ENCODE measurements around the gene ADGRL1. TPM values are rescaled to one million over a fixed set of nuclear protein-coding genes. Genes with fewer than 3 reads are reported as not detected.
A peak's percentile ranks its signal among the peaks of the same experiment; 100 is the strongest.
"Not testable (repeated sequence)": the region's sequence is repeated elsewhere in the genome, so short reads cannot be mapped to it uniquely, and the experiment has no call there.

ADGRL1 gene
- total and polyA plus RNA-seq, 4 experiments from 2014 or later: 0.55 to 22.0 (median 10.3) TPM

DNA sequence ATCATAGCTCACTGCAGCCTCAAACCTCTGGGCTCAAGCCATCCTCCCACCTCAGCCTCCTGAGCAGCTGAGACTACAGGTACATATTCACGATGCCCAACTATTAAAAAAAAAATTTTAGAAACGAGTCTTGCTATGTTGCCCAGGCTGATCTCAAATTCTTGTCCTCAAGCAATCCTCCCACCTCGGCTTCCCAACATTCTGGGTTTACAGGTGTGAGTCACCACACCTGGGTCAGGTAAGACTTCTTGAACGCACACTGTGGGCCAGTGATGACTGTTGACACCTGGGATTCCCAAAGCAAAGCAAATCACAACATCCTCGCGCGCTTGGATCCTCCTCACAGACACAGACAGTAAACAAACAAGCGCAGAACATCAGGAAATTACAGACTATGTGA is 4.5 kb downstream of the ADGRL1 start:
- H3K4me1 ChIP-seq (ENCODE audit: insufficient read depth, low read length): peaks cover 16% of the 10 kb centered on the region
- H3K27ac Mint-ChIP-seq: peak overlapping the region in 3 of 7 donors; percentile 53 to 74 (median 66)
- H3K27me3 ChIP-seq (ENCODE audit: insufficient read depth, low read length); H3K27ac ChIP-seq (ENCODE audit: low read depth, low read length); H3K27me3 Mint-ChIP-seq; H3K36me3 ChIP-seq (ENCODE audit: insufficient read depth, low read length); H3K4me3 ChIP-seq (ENCODE audit: low read length in 2 of 2); H3K9me3 Mint-ChIP-seq; DNase-seq; H3K36me3 Mint-ChIP-seq; POLR2A ChIA-PET (ENCODE audit: partially characterized antibody); H3K9me3 ChIP-seq (ENCODE audit: control insufficient read depth in 1 of 2, low read length in 2 of 2): not testable (repeated sequence)
- intact Hi-C loops (cut with micrococcal nuclease): loop anchor here (10.0 kb wide), 2 partner anchors 83 to 283 kb away; no protein-coding TSS in a partner anchor
- peaks cover 13 to 52% (median 37%) of the 10 kb centered on the region in 4 donors for H3K4me1 Mint-ChIP-seq
- CTCF ChIA-PET (ENCODE audit: partially characterized antibody): interaction anchor here (0.6 to 1.5 kb wide), 2 partner anchors 147 to 168 kb away, joined by 3 to 6 read pairs; no protein-coding TSS in a partner anchor
- H3K4me3 Mint-ChIP-seq: peak overlapping the region in 1 of 8 donors; percentile 8

DNA sequence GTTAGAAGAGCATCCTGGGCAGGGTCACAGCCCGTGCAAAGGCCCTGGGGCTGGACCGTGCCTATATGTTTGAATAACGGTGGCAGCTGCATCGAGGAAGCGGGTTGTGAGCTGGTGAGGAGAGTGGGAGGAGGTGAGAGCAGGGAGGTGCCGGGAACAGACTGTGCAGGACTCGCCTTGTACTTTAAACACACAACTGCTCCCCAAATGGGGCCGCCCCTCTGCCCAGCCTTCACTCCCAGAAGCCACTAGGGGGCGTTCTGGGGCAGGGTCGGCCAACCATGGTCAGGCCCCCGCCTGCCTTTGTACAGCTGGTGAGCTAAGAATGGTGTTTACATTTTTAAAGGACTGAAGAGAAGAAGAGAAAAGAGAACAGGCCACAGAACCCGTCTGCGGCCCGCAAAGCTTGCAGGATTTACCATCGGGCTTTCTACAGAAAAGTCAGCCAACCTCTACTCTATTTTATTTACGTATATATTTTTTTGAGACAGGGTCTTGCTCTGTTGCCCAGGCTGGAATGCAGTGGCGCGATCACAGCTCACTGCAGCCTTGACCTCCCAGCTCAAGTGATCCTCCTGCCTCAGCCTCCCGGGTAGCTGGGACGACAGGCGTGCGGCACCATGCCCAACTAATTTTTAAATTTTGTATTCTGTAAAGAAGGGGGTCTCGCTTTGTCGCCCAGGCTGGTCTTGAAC is 5.7 kb downstream of the ADGRL1 start:
- peaks cover 16 to 61% (median 43%) of the 10 kb centered on the region in 4 donors for H3K4me1 Mint-ChIP-seq
- ChIA-PET POLR2A (ENCODE audit: partially characterized antibody) (interaction anchor here (0.7 to 1.2 kb wide), 2 partner anchors 52 to 148 kb away, joined by 3 to 6 read pairs; no protein-coding TSS in a partner anchor), CTCF (ENCODE audit: partially characterized antibody) (interaction anchor here (0.7 to 9.0 kb wide), 19 partner anchors 16 to 280 kb away, joined by 3 to 98 read pairs (median 4); partner anchors contain the start of genes ADGRE5 and ASF1B)
- H3K9me3 ChIP-seq (ENCODE audit: control insufficient read depth in 1 of 2, low read length in 2 of 2); H3K36me3 ChIP-seq (ENCODE audit: insufficient read depth, low read length); H3K27ac ChIP-seq (ENCODE audit: low read depth, low read length); H3K4me3 ChIP-seq (ENCODE audit: low read length in 2 of 2); H3K27me3 Mint-ChIP-seq; H3K27me3 ChIP-seq (ENCODE audit: insufficient read depth, low read length); H3K9me3 Mint-ChIP-seq; H3K36me3 Mint-ChIP-seq: not testable (repeated sequence)
- intact Hi-C loops (cut with micrococcal nuclease): loop anchor here (1.0 to 10.0 kb wide), 4 partner anchors 85 to 285 kb away; no protein-coding TSS in a partner anchor
- H3K4me1 ChIP-seq (ENCODE audit: insufficient read depth, low read length): peaks cover 19% of the 10 kb centered on the region
- DNase-seq: peak; percentile 50 to 62 (median 54)
- H3K27ac Mint-ChIP-seq: peak overlapping the region in 4 of 7 donors; percentile 39 to 87 (median 68)
- H3K4me3 Mint-ChIP-seq: peak overlapping the region in 2 of 8 donors; percentile 57 to 59

DNA sequence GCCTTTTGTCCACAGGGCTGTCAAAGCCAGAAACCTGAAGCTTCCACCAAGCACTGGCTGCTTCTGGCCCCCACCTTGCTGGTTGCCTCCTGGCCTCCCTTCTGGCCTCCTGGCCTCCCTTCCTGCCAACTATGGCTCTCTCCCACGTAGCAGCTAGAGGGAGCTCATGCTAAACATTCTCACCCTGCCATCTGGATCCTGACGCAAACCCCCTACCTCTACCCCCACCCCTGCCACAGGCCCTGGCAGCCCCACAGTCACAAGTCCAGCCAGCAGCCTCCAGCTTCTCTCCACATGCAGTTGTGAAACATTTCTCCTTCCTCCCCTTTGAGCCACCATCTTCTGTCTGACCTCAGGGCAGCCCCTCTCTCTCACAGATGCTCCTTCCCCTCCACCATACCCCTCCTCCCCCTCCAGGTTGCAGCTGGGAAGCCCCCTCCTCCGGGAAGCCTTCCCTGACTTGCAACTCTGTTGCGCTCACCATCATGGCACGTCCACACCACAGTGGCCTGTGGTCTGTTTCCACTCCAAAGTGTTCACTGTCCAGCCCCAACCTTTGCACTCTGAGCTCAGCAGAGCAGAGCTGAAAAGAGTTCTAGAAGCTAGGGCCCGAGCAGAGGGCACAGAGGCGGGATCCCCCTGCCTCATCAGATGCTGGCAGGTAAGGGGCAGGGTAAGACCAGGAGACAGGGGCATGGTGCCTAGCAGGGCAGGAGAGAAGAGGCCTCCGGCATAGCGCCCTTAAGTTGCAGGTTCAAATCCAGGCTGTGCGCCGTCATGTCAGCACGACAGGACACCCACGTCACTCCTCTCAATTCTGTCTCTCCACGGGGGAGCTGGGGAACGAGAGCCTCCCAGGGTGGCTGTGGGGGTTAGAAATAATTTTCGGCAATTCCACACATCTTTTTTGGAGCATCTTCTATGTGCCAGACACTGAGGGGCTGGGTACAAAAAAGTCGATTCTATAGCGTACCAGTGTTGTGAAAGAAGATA is 7.3 kb downstream of the ADGRL1 start:
- Histone ChIP-seq H3K36me3 (ENCODE audit: insufficient read depth, low read length) (no peaks in the 10 kb centered on the region), H3K9me3 (ENCODE audit: control insufficient read depth in 1 of 2, low read length in 2 of 2) (no peaks in the 10 kb centered on the region), H3K27me3 (ENCODE audit: insufficient read depth, low read length) (no peaks in the 10 kb centered on the region), H3K4me1 (ENCODE audit: insufficient read depth, low read length) (peaks cover 3% of the 10 kb centered on the region), H3K27ac (ENCODE audit: low read depth, low read length) (no peak overlapping the region), H3K4me3 (ENCODE audit: low read length in 2 of 2) (no peak overlapping the region)
- Mint-ChIP-seq H3K9me3 (no peaks in the 10 kb centered on the region), H3K4me3 (no peak overlapping the region), H3K27ac (no peak overlapping the region), H3K4me1 (peaks cover 15 to 47% (median 33%) of the 10 kb centered on the region in 4 donors), H3K27me3 (peaks cover 0 to 1% of the 10 kb centered on the region in 2 donors), H3K36me3 (no peaks in the 10 kb centered on the region)
- ChIA-PET CTCF (ENCODE audit: partially characterized antibody) (interaction anchor here (0.6 to 9.0 kb wide), 13 partner anchors 12 to 907 kb away, joined by 3 to 98 read pairs (median 3); partner anchors contain the start of gene ASF1B), POLR2A (ENCODE audit: partially characterized antibody) (interaction anchor here (0.6 to 1.3 kb wide), 3 partner anchors 52 to 193 kb away, joined by 3 read pairs; no protein-coding TSS in a partner anchor)
- DNase-seq: no peak
- intact Hi-C loops (cut with micrococcal nuclease): no loop called here

DNA sequence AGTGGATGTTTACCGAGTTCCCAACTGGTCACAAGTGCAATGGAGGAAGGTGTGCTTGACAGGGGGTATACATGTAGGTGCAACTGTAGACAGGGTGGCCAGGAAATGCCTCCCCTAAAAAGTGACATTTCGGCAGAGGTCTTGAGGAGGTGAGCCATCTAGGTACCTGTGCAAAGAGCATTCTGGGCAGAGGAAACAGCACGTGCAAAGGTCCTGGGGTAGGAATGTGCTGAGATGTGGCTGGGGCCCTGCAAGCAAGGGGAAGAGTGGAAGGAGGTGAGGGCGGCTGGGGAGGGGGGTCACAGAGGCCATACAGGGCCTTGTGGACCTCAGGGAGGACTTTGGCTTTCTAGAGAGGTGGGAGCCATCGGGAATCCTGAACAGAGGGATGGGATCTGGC is 8.1 kb downstream of the ADGRL1 start:
- intact Hi-C loops (cut with micrococcal nuclease): loop anchor here (2.0 kb wide), 1 partner anchor 61 kb away; the partner anchor contains the start of gene ASF1B
- H3K27ac Mint-ChIP-seq: peak overlapping the region in 2 of 7 donors; percentile 5 to 32
- DNase-seq: no peak
- peaks cover 15 to 39% (median 27%) of the 10 kb centered on the region in 4 donors for H3K4me1 Mint-ChIP-seq
- peak overlapping the region in 1 of 8 donors; percentile 4 for H3K4me3 Mint-ChIP-seq
- ChIA-PET POLR2A (ENCODE audit: partially characterized antibody) (interaction anchor here (1.3 kb wide), 1 partner anchor 151 kb away, joined by 3 read pairs; no protein-coding TSS in a partner anchor), CTCF (ENCODE audit: partially characterized antibody) (interaction anchor here (1.7 to 9.0 kb wide), 4 partner anchors 19 to 209 kb away, joined by 6 to 98 read pairs (median 15); partner anchors contain the start of gene ASF1B)
- Histone ChIP-seq H3K27ac (ENCODE audit: low read depth, low read length) (no peak overlapping the region), H3K9me3 (ENCODE audit: control insufficient read depth in 1 of 2, low read length in 2 of 2) (no peaks in the 10 kb centered on the region), H3K4me3 (ENCODE audit: low read length in 2 of 2) (no peak overlapping the region), H3K4me1 (ENCODE audit: insufficient read depth, low read length) (peaks cover 3% of the 10 kb centered on the region), H3K36me3 (ENCODE audit: insufficient read depth, low read length) (no peaks in the 10 kb centered on the region), H3K27me3 (ENCODE audit: insufficient read depth, low read length) (no peaks in the 10 kb centered on the region)
- peaks cover 0 to 1% of the 10 kb centered on the region in 2 donors for H3K27me3 Mint-ChIP-seq
- H3K9me3 Mint-ChIP-seq: no peaks in the 10 kb centered on the region
- H3K36me3 Mint-ChIP-seq: no peaks in the 10 kb centered on the region

DNA sequence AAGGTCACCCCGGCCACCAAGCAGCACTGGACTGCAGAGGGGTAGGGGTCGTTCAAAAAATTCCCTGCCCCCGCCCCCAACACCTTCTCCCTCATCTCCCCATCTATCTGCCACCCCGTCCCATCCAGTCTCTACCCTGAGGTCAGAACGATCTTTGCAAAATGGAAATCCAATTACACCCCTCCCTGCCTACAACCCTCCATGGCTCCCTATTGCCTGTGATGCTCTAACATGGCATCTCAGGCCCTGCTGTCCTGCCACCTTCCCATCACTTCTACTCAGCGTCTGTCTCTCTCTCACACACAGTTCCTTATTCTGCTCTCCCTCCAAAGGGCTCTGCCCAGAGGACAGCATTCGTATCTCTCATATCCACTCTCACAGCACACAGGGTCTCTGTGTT is 8.7 kb downstream of the ADGRL1 start:
- H3K4me3 Mint-ChIP-seq: peak overlapping the region in 1 of 8 donors; percentile 4
- POLR2A ChIA-PET (ENCODE audit: partially characterized antibody); H3K27ac ChIP-seq (ENCODE audit: low read depth, low read length); H3K4me1 ChIP-seq (ENCODE audit: insufficient read depth, low read length); H3K9me3 Mint-ChIP-seq; H3K9me3 ChIP-seq (ENCODE audit: control insufficient read depth in 1 of 2, low read length in 2 of 2); H3K36me3 ChIP-seq (ENCODE audit: insufficient read depth, low read length); H3K36me3 Mint-ChIP-seq; H3K27me3 ChIP-seq (ENCODE audit: insufficient read depth, low read length); H3K27me3 Mint-ChIP-seq; DNase-seq; H3K4me3 ChIP-seq (ENCODE audit: low read length in 2 of 2): not testable (repeated sequence)
- CTCF ChIA-PET (ENCODE audit: partially characterized antibody): interaction anchor here (1.6 to 9.0 kb wide), 2 partner anchors 61 to 151 kb away, joined by 5 to 98 read pairs; partner anchors contain the start of gene ASF1B
- peaks cover 13 to 38% (median 23%) of the 10 kb centered on the region in 4 donors for H3K4me1 Mint-ChIP-seq
- H3K27ac Mint-ChIP-seq: peak overlapping the region in 3 of 7 donors; percentile 2 to 32 (median 5)
- intact Hi-C loops (cut with micrococcal nuclease): loop anchor here (2.0 kb wide), 1 partner anchor 60 kb away; the partner anchor contains the start of gene ASF1B

DNA sequence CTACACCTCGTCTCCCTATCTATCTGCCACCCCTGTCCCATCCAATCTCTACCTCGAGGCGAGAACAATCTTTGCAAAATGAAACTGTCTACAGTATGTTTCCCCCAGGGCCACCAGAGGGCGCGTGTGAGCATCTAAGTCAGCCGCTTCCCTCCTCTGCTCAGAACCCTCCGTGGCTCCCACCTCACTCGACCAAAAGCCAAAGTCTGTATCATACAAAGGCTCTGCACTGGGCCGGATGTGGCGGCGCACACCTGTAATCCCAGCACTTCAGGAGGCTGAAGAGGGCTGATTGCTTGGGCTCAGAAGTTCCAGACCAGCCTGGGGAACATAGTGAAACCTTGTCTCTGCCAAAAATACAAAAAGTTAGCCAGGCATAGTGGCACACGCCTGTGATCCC is 9.9 kb downstream of the ADGRL1 start:
- intact Hi-C loops (cut with micrococcal nuclease): loop anchor here (1.0 to 2.0 kb wide), 3 partner anchors 59 to 316 kb away; partner anchors contain the start of gene ASF1B
- not testable (repeated sequence) for H3K9me3 Mint-ChIP-seq; H3K4me1 ChIP-seq (ENCODE audit: insufficient read depth, low read length); H3K9me3 ChIP-seq (ENCODE audit: control insufficient read depth in 1 of 2, low read length in 2 of 2); H3K27ac ChIP-seq (ENCODE audit: low read depth, low read length); H3K36me3 ChIP-seq (ENCODE audit: insufficient read depth, low read length); H3K27me3 Mint-ChIP-seq; H3K27me3 ChIP-seq (ENCODE audit: insufficient read depth, low read length); H3K36me3 Mint-ChIP-seq; H3K4me3 ChIP-seq (ENCODE audit: low read length in 2 of 2)
- Mint-ChIP-seq H3K4me1 (peaks cover 13 to 35% (median 21%) of the 10 kb centered on the region in 4 donors), H3K27ac (peak overlapping the region; percentile 0 to 88 (median 53)), H3K4me3 (peak overlapping the region; percentile 1 to 80 (median 54))
- peak; percentile 72 to 77 (median 75) for DNase-seq
- ChIA-PET CTCF (ENCODE audit: partially characterized antibody) (interaction anchor here (1.6 to 9.0 kb wide), 2 partner anchors 59 to 152 kb away, joined by 5 to 98 read pairs; partner anchors contain the start of gene ASF1B), POLR2A (ENCODE audit: partially characterized antibody) (interaction anchor here (0.8 kb wide), 1 partner anchor 60 kb away, joined by 3 read pairs; the partner anchor contains the start of gene ASF1B)
